ENCODE results near the gene ZNF511. TPM values are rescaled to one million over a fixed set of nuclear protein-coding genes. Genes with fewer than 3 reads are reported as not detected.

ZNF511 gene
- polyA plus RNA-seq, 1 experiment = 32.9 TPM

DNA sequence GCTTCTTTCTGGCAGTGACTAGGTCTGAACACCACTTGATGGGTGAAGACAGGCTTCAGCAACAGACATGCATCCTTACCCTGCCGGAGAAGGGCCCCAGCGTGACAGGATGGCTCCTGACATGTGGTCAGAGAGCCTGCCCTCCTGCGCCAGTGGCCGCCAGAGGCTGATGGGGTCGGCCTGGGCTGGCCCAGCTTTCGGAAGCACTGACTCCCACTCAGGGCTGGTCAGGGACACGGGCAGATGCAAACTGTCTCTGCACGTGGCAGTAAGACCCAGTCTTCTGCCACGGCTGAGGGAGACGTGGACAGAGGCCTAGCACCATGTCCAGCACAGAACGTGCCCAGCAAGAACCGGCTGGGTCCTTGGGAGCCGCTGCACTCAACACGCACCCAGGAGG lies 10.2 kb upstream of the ZNF511 start:
- ChIA-PET POLR2A (no interaction called here), CTCF (interaction anchor here (0.7 kb wide), 1 partner anchor 14 kb away, joined by 3 read pairs; no protein-coding TSS in a partner anchor)
- H3K27me3 ChIP-seq (ENCODE audit: control insufficient read depth, insufficient read depth, low read length) = no peaks in the 10 kb centered on the region
- H3K4me3 ChIP-seq (ENCODE audit: low read depth, low read length) = no peak overlapping the region
- TF ChIP-seq, protein P1, sequence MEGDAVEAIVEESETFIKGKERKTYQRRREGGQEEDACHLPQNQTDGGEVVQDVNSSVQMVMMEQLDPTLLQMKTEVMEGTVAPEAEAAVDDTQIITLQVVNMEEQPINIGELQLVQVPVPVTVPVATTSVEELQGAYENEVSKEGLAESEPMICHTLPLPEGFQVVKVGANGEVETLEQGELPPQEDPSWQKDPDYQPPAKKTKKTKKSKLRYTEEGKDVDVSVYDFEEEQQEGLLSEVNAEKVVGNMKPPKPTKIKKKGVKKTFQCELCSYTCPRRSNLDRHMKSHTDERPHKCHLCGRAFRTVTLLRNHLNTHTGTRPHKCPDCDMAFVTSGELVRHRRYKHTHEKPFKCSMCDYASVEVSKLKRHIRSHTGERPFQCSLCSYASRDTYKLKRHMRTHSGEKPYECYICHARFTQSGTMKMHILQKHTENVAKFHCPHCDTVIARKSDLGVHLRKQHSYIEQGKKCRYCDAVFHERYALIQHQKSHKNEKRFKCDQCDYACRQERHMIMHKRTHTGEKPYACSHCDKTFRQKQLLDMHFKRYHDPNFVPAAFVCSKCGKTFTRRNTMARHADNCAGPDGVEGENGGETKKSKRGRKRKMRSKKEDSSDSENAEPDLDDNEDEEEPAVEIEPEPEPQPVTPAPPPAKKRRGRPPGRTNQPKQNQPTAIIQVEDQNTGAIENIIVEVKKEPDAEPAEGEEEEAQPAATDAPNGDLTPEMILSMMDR (IDR thresholded peaks at IDR 0.05; ENCODE audit: insufficient read depth, low read depth, low read length) = no peak
- no peak for DNase-seq (ENCODE audit: low read depth)
- H3K36me3 ChIP-seq (ENCODE audit: control insufficient read depth, insufficient read depth, low read length) = peaks cover 44% of the 10 kb centered on the region

DNA sequence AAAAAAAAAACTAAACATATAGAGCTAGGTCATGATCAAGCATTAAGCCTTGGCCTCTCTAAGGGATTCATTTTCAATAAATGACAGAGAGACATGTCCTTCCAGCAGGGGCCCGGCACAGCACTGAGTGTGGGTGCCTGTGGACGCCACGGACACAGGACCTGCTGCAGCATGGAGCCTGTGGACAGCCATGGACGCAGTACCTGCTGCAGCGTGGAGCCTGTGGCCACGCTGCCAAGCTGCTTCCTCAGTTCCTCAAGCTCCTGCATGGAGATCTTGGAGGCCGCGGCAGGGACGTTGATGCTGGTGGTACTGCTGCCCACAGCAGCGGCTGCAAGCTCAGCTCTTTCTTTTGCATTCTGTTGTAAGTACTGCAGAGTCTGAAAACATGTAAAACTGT lies 9.5 kb upstream of the ZNF511 start:
- Histone ChIP-seq H3K4me3 (ENCODE audit: low read depth, low read length) (no peak overlapping the region), H3K27me3 (ENCODE audit: control insufficient read depth, insufficient read depth, low read length) (no peaks in the 10 kb centered on the region), H3K36me3 (ENCODE audit: control insufficient read depth, insufficient read depth, low read length) (peaks cover 44% of the 10 kb centered on the region)
- DNase-seq (ENCODE audit: low read depth) = no peak
- ChIA-PET CTCF (interaction anchor here (1.3 kb wide), 1 partner anchor 30 kb away, joined by 4 read pairs; no protein-coding TSS in a partner anchor), POLR2A (no interaction called here)
- TF ChIP-seq, protein P1 (IDR thresholded peaks at IDR 0.05; ENCODE audit: insufficient read depth, low read depth, low read length) = no peak

DNA sequence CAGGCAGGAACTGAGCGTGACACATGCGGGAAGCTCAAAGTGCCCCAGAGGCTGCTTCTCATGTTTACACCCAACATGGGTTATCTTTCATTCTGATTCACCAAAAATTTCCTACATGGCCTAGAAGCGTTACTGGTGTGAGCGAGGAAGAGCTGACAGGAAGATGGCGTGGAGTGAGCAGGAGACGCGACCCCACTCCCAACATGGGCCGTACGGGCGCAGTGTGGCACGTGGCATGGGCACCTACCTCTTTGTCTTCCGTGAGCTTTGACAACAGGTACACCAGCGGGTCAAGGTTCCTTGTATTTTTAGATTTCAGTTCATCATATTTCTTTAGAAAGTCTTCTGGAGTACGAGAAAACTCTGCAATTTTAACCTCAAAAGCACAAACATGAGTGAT lies 9.0 kb upstream of the ZNF511 start:
- H3K36me3 ChIP-seq (ENCODE audit: control insufficient read depth, insufficient read depth, low read length) = peaks cover 44% of the 10 kb centered on the region
- no peaks in the 10 kb centered on the region for H3K27me3 ChIP-seq (ENCODE audit: control insufficient read depth, insufficient read depth, low read length)
- TF ChIP-seq, protein P1 (IDR thresholded peaks at IDR 0.05; ENCODE audit: insufficient read depth, low read depth, low read length) = no peak
- H3K4me3 ChIP-seq (ENCODE audit: low read depth, low read length) = no peak overlapping the region
- ChIA-PET CTCF (interaction anchor here (1.3 kb wide), 1 partner anchor 30 kb away, joined by 4 read pairs; no protein-coding TSS in a partner anchor), POLR2A (no interaction called here)
- DNase-seq (ENCODE audit: low read depth) = no peak

DNA sequence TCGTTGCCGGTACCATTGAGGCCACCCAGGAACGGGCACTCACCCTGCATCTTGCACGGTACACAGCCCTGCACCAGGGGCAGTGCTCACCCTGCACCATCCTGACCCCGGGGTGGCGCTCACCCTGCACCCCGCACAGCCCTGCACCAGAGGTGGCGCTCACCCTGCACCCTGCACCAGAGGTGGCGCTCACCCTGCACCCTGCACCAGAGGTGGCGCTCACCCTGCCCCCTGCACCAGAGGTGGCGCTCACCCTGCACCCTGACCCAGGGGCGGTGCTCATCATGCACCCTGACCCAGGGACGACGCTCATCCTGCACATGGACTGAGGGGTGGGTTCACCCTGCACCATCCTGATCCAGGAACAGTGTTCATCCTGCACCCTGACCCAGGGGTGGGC lies 6.5 kb upstream of the ZNF511 start:
- TF ChIP-seq, protein P1 (IDR thresholded peaks at IDR 0.05; ENCODE audit: insufficient read depth, low read depth, low read length) = no peak
- no peak for DNase-seq (ENCODE audit: low read depth)
- POLR2A ChIA-PET = no interaction called here
- Histone ChIP-seq H3K4me3 (ENCODE audit: low read depth, low read length) (no peak overlapping the region), H3K27me3 (ENCODE audit: control insufficient read depth, insufficient read depth, low read length) (no peaks in the 10 kb centered on the region), H3K36me3 (ENCODE audit: control insufficient read depth, insufficient read depth, low read length) (peaks cover 28% of the 10 kb centered on the region)
- CTCF ChIA-PET = no interaction called here

GRCh38 chr10:133303206-133303605 lies 5.5 kb upstream of the ZNF511 start:
- TF ChIP-seq, protein P1 (IDR thresholded peaks at IDR 0.05; ENCODE audit: insufficient read depth, low read depth, low read length) = no peak
- POLR2A ChIA-PET = no interaction called here
- Histone ChIP-seq H3K4me3 (ENCODE audit: low read depth, low read length) (no peak overlapping the region), H3K27me3 (ENCODE audit: control insufficient read depth, insufficient read depth, low read length) (no peaks in the 10 kb centered on the region), H3K36me3 (ENCODE audit: control insufficient read depth, insufficient read depth, low read length) (peaks cover 23% of the 10 kb centered on the region)
- CTCF ChIA-PET = interaction anchor here (0.7 kb wide), 1 partner anchor 400 kb away, joined by 3 read pairs; no protein-coding TSS in a partner anchor
- no peak for DNase-seq (ENCODE audit: low read depth)

All from BJ (cell line).